Epidermal melanocyte (primary cell): ENCODE measurements around the gene TMEM125.

Experiments
- DNase-seq: peaks from one replicate; pipeline ENCODE4 v3.0.0; 2011; ENCODE audit warnings: low spot score; ENCODE audit not compliant: insufficient read length

Gene TMEM125

GRCh38 chr1:43293176-43293575 is 23.4 kb downstream of the TMEM125 start:
- no peak for DNase-seq

GRCh38 chr1:43293896-43294760 is 24.3 kb downstream of the TMEM125 start:
- DNase-seq = peak; percentile 50

- no peak for DNase-seq
Measured at GRCh38 chr1:43294761-43295160, 25.0 kb downstream of the TMEM125 start.

GRCh38 chr1:43296207-43296606 is 26.4 kb downstream of the TMEM125 start:
- peak; percentile 38 for DNase-seq

- no peak for DNase-seq
Measured at GRCh38 chr1:43298055-43298454, 28.3 kb downstream of the TMEM125 start.

GRCh38 chr1:43299101-43299500 is 29.3 kb downstream of the TMEM125 start:
- DNase-seq = no peak

- DNase-seq = no peak
Measured at GRCh38 chr1:43300378-43301094, 30.8 kb downstream of the TMEM125 start, which contains the start of gene TIE1. Gene TIE1, plus strand, starts transcription at chr1:43300982. Its CDS starts 90 bp downstream, at chr1:43301072.

GRCh38 chr1:43302201-43302600 is 32.4 kb downstream of the TMEM125 start:
- DNase-seq = no peak

- DNase-seq = no peak
Measured at GRCh38 chr1:43302721-43303470, 33.1 kb downstream of the TMEM125 start.

- no peak for DNase-seq
Measured at GRCh38 chr1:43303471-43304313, 33.9 kb downstream of the TMEM125 start.

GRCh38 chr1:43304314-43304681 is 34.5 kb downstream of the TMEM125 start:
- DNase-seq = no peak

- DNase-seq = no peak
Measured at GRCh38 chr1:43304771-43305300, 35.1 kb downstream of the TMEM125 start.

- DNase-seq = no peak
Measured at GRCh38 chr1:43305461-43305860, 35.7 kb downstream of the TMEM125 start.

GRCh38 chr1:43305926-43306687 is 36.3 kb downstream of the TMEM125 start:
- no peak for DNase-seq

GRCh38 chr1:43306688-43307457 is 37.1 kb downstream of the TMEM125 start:
- DNase-seq = no peak

- DNase-seq = no peak
Measured at GRCh38 chr1:43307458-43308158, 37.8 kb downstream of the TMEM125 start.

- DNase-seq = no peak
Measured at GRCh38 chr1:43308635-43309404, 39.0 kb downstream of the TMEM125 start.
